GM12878 (cell line): ENCODE measurements around the gene PTGES3L.

Source experiments
- EP300 ChIP-seq, 2 experiments: fragments of 150-350 bp in 1 of 2; IDR thresholded peaks; 2 replicates each; pipeline ENCODE4 v1.6.1; 2011 to 2012; ENCODE audit warnings: low read depth in 2 of 2, low read length in 2 of 2, borderline replicate concordance in 1 of 2, improper control_type of control experiment in 1 of 2, inconsistent platforms in 1 of 2; ENCODE audit not compliant: control insufficient read depth in 1 of 2
- RFX5 ChIP-seq: IDR thresholded peaks from 2 replicates; pipeline ENCODE4 v1.6.1; 2011; ENCODE audit warnings: low read depth, low read length, improper control_type of control experiment
- ZSCAN29 ChIP-seq: fragments of 450-650 bp; IDR thresholded peaks from 2 replicates; pipeline ENCODE4 v1.6.1; 2017; ENCODE audit warnings: mild to moderate bottlenecking, moderate library complexity

- TF ChIP-seq ZSCAN29 (no peak), EP300 (IDR thresholded peaks at IDR 0.05; ENCODE audit: borderline replicate concordance in 1 of 2, control insufficient read depth in 1 of 2, low read depth in 2 of 2, low read length in 2 of 2) (no peak), RFX5 (no peak)
These were observed 39.1 kb upstream of the PTGES3L start for GRCh38 chr17:43018932-43019331.
